ENCODE results near the gene PIWIL1.

DNA sequence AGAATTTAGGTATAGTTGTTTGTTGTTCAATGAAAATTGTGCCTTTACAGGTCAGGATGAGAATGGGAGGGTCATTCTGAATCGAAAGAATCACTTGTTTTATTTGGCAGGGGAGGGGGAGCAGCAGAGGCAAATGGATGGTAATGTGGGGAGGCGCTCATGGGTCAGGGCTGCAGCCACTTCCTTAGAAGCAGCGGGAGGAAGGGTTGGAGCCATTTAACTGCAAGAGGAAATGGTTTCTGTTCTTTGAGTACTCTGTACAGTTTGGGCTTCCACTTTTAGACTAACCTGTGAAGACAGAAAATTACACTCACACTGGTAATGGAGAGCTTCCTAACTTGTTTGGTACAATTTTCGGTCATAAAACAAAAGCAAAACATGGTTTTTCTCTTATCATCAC, 57.2 kb downstream of the PIWIL1 start:
- TF ChIP-seq, protein P1, sequence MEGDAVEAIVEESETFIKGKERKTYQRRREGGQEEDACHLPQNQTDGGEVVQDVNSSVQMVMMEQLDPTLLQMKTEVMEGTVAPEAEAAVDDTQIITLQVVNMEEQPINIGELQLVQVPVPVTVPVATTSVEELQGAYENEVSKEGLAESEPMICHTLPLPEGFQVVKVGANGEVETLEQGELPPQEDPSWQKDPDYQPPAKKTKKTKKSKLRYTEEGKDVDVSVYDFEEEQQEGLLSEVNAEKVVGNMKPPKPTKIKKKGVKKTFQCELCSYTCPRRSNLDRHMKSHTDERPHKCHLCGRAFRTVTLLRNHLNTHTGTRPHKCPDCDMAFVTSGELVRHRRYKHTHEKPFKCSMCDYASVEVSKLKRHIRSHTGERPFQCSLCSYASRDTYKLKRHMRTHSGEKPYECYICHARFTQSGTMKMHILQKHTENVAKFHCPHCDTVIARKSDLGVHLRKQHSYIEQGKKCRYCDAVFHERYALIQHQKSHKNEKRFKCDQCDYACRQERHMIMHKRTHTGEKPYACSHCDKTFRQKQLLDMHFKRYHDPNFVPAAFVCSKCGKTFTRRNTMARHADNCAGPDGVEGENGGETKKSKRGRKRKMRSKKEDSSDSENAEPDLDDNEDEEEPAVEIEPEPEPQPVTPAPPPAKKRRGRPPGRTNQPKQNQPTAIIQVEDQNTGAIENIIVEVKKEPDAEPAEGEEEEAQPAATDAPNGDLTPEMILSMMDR (IDR thresholded peaks at IDR 0.05), result no peak
- TF ChIP-seq POLR2A (IDR thresholded peaks at IDR 0.05), result no peak
- no peak for TF ChIP-seq EP300 (IDR thresholded peaks at IDR 0.05)
